Lower leg skin (tissue), 4 donors: ENCODE measurements around the gene SLC25A48. TPM values are rescaled to one million over a fixed set of nuclear protein-coding genes. Genes with fewer than 3 reads are reported as not detected.

Experiments
- DNase-seq, 2 donors: peaks; one replicate each; pipeline ENCODE4 v3.0.0-alpha.2; 2019; ENCODE audit warnings: low spot score in 2 of 2
- H3K4me3 ChIP-seq: fragments of 200-600 bp; sonication (generic); 2 replicates; pipeline ENCODE4 v1.5.1; 2017; ENCODE audit warnings: mild to moderate bottlenecking, low read depth; ENCODE audit not compliant: poor library complexity, severe bottlenecking
- CTCF ChIP-seq, 3 donors: fragments of 450-650 bp; IDR thresholded peaks; one replicate each; pipeline ENCODE4 v1.5.1; 2016; ENCODE audit warnings: antibody characterized with exemption in 3 of 3, mild to moderate bottlenecking in 3 of 3, moderate library complexity in 2 of 3
- POLR2A ChIP-seq, 2 donors: fragments of 450-650 bp; IDR thresholded peaks; one replicate each; pipeline ENCODE4 v1.6.1; 2016 to 2017; ENCODE audit warnings: antibody characterized with exemption in 2 of 2, mild to moderate bottlenecking in 1 of 2, moderate library complexity in 1 of 2
- WGBS, 2 donors: methylation state at CpG; one replicate each; pipeline ENCODE4 v1.1.5; 2018; 5-methylcytosine and 5-hydroxymethylcytosine counted together
- intact Hi-C: fragments of 100-400 bp; cut with DNase I; formaldehyde crosslinking; loops from one replicate; pipeline ENCODE4 v1.15.0; 2023; ENCODE audit warnings: low total_unique reads
- total RNA-seq, 4 donors: library from RNA; depleted of rRNA; stranded (reverse); fragments of >200 nt; gene quantifications; one replicate each; pipeline ENCODE4 v1.1.0, GENCODE V29; 2016

Gene SLC25A48, protein sequence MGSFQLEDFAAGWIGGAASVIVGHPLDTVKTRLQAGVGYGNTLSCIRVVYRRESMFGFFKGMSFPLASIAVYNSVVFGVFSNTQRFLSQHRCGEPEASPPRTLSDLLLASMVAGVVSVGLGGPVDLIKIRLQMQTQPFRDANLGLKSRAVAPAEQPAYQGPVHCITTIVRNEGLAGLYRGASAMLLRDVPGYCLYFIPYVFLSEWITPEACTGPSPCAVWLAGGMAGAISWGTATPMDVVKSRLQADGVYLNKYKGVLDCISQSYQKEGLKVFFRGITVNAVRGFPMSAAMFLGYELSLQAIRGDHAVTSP
- 1 to 10 TPM in 3 of 4 donors, under 1 TPM in 1; 0.80 to 7.6 (median 1.7) TPM for total RNA-seq

DNA sequence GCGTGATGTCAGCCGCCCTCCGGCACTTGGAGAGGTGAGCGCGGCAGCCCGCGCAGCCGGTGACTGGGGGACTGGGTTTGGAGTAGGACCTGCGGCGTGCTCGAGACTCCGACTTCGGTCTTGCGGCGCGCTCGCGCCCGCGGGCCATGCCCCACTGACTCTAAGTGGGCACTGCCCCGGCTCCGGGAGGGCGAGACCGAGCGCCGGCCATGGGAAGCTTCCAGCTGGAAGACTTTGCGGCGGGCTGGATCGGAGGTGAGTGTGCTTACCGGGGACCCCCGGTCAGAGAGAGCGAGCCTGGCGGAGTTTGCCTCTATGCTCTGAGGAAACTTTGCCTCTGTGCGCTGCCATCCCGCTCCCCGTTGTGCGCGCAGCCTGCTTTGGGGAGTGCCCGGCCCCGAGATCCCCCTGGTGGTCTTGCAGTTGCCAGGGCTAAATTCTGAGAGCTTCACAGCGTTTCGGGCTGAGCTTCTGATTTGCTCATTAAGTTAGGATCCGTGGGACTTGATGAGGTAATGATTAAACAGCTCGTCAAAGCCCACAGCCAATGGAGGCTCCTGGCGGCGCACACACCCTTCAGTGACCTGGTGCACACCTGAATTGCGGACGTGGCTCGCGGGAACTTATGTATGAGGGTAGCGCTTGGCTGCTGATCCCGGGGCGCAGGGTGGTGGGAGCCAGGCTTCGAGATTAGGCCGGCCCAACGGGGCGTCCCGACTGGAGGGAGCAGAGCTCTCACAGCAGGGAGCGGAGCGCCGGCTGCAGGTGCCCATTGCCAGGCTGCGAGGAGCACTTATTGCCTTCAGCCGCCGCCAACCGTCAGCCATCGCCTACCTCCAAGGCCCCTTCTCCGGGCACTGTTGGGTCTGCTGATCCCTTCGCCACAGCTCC lies at the start of gene SLC25A48:
TSS of gene SLC25A48 (plus strand) at position 25 of the 891 bp plus-strand sequence. CDS start at position 210, 185 bp downstream.
- WGBS, 2 donors, result 1 to 2% methylated on average over 24 to 49 of the region's 68 CpGs
- intact Hi-C loops, result loop anchor here (5.0 kb wide), 1 partner anchor 273 kb away; no protein-coding TSS in a partner anchor
- peak in 1 of 3 donors; percentile 43 for TF ChIP-seq CTCF (IDR thresholded peaks at IDR 0.05)
- TF ChIP-seq POLR2A (IDR thresholded peaks at IDR 0.05), result no peak
- DNase-seq, result peak in 1 of 2 donors; percentile 89
- no peak within 1 kb of the TSS for H3K4me3 ChIP-seq

GRCh38 chr5:135800656-135801055 lies 33.8 kb upstream of the SLC25A48 start:
- intact Hi-C loops, result loop anchor here (5.0 kb wide), 1 partner anchor 818 kb away; no protein-coding TSS in a partner anchor
- H3K4me3 ChIP-seq, result no peak overlapping the region
- WGBS, 2 donors, result 84 to 85% methylated on average over 10 of the region's 10 CpGs
- DNase-seq, result no peak
- no peak for TF ChIP-seq CTCF (IDR thresholded peaks at IDR 0.05)
- no peak for TF ChIP-seq POLR2A (IDR thresholded peaks at IDR 0.05)

DNA sequence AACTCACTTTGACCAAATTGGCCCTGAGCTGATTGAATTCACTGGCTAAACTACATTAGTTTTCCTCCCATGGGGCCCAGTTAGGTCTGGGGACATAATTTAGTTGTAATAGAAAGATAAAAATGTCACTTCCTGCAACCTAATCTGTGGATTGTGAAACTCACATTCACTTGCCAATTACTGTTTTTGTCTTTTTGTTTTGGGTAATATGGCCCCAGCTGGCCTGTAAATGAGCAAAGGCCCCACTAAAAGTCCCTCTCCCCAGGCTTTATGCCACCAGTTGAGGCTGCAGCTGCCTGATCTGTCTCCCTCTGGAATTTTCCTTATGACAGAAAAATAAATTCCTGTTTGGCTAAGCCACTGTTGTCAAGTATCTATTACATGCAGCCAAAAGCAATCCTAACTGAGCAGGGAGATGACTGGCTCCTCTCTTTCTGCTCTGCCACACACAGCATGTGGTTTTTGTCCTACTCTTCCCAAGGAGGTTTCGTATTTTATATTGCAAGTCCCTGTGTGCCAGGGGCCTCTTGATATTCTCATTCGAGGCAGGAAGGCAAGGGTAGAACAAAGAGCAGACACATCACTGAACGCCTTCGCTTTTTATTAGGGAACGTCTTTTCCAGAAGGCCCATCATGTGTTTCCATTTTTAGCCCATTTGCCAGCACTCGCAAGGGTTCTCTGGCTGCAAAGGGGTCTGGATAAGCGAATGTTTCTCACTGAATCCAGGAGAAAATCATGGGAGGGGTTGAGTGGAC lies 24.1 kb upstream of the SLC25A48 start:
- 74 to 80% methylated on average over 7 of the region's 7 CpGs for WGBS, 2 donors

DNA sequence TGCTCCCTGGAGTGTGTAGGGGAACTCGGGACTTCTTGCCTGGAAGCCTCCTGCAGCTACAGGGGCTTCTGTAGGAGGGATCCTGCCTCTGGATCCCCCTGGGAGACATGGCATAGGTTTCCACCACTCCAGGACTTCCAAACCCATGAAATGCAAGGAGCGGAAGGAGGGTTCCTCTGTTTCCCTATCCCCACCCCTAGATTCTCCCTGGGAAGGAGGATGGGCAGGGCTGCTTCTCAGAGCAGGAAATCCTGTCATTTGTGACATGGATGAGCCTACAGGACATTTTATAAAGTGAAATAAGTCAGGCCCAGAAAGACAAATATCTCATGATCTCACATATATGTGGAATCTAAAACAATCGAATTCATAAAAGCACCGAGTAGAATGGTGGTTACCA lies 23.5 kb upstream of the SLC25A48 start:
- no peak overlapping the region for H3K4me3 ChIP-seq
- no peak for DNase-seq
- intact Hi-C loops, result no loop called here
- WGBS, 2 donors, result 90 to 95% methylated on average over 4 of the region's 4 CpGs
- no peak for TF ChIP-seq POLR2A (IDR thresholded peaks at IDR 0.05)
- no peak for TF ChIP-seq CTCF (IDR thresholded peaks at IDR 0.05)

More for the DNA sequence above, 24.1 kb upstream of the SLC25A48 start:
- TF ChIP-seq POLR2A (IDR thresholded peaks at IDR 0.05), result no peak
- no peak for DNase-seq
- H3K4me3 ChIP-seq, result no peak overlapping the region
- intact Hi-C loops, result no loop called here

DNA sequence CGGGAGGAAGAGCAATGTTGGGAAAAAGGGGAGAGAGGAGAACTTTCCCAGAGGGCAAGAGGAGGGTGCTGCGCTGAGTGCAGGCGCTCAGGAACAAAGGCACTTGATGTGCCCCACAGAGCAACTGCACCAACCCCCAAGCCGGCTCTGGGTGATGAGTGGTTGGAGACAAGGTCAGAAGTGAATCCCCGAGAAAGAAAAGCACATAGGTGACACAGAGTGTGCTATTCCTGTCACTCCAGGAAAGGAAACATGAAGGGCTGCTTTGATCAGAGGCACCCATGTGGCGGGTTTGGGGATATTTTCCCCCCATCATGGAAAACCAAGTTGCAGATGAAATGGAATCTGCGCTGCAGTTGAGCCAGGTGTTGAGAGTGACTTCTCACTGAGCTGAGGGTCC lies 20.7 kb upstream of the SLC25A48 start:
- intact Hi-C loops, result no loop called here
- TF ChIP-seq POLR2A (IDR thresholded peaks at IDR 0.05) (no peak), CTCF (IDR thresholded peaks at IDR 0.05) (no peak)
- no peak overlapping the region for H3K4me3 ChIP-seq
- peak in 1 of 2 donors; percentile 67 for DNase-seq
- 78 to 80% methylated on average over 7 of the region's 7 CpGs for WGBS, 2 donors
